ENCODE data around the gene MYO15A. TPM values are rescaled to one million over a fixed set of nuclear protein-coding genes. Genes with fewer than 3 reads are reported as not detected.

MYO15A gene
- total and polyA plus RNA-seq, 2 experiments from 2014 or later, result 1.0 to 2.2 TPM

DNA sequence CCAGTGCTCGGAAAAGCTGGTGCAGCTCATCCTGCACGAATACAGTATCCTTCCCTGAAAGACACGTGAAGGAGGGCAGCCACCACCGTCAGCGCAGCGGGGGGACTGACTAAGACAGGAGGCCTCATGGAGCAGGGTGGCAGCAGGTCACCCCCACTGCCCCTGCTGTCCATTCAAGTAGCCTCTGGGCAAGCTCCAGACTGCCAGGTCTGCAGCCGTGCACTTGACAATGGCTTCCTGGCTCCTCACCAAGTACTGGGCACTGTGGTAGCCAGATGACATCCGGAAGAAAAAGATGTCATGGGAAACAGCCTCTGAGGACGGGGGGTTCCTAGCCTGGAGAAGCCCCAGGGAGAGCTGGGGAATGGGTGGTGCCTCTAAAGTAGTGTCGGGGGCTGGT lies 7.9 kb upstream of the MYO15A start (continued):
- no peak for TF ChIP-seq ETS1 (IDR thresholded peaks at IDR 0.05)
- TF ChIP-seq ZNF331 (CRISPR knock-in tag; IDR thresholded peaks at IDR 0.05; ENCODE audit: low read depth), result no peak
- TF ChIP-seq, protein P1, sequence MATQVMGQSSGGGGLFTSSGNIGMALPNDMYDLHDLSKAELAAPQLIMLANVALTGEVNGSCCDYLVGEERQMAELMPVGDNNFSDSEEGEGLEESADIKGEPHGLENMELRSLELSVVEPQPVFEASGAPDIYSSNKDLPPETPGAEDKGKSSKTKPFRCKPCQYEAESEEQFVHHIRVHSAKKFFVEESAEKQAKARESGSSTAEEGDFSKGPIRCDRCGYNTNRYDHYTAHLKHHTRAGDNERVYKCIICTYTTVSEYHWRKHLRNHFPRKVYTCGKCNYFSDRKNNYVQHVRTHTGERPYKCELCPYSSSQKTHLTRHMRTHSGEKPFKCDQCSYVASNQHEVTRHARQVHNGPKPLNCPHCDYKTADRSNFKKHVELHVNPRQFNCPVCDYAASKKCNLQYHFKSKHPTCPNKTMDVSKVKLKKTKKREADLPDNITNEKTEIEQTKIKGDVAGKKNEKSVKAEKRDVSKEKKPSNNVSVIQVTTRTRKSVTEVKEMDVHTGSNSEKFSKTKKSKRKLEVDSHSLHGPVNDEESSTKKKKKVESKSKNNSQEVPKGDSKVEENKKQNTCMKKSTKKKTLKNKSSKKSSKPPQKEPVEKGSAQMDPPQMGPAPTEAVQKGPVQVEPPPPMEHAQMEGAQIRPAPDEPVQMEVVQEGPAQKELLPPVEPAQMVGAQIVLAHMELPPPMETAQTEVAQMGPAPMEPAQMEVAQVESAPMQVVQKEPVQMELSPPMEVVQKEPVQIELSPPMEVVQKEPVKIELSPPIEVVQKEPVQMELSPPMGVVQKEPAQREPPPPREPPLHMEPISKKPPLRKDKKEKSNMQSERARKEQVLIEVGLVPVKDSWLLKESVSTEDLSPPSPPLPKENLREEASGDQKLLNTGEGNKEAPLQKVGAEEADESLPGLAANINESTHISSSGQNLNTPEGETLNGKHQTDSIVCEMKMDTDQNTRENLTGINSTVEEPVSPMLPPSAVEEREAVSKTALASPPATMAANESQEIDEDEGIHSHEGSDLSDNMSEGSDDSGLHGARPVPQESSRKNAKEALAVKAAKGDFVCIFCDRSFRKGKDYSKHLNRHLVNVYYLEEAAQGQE (IDR thresholded peaks at IDR 0.05; ENCODE audit: unreplicated experiment), result no peak
- no peak for TF ChIP-seq CREB1 (CRISPR knock-in tag; IDR thresholded peaks at IDR 0.05; ENCODE audit: low read depth)
- no peak for TF ChIP-seq EZH2 (IDR thresholded peaks at IDR 0.05; ENCODE audit: low read depth, unreplicated experiment)
- TF ChIP-seq JUNB (IDR thresholded peaks at IDR 0.05; ENCODE audit: unreplicated experiment), result no peak

DNA sequence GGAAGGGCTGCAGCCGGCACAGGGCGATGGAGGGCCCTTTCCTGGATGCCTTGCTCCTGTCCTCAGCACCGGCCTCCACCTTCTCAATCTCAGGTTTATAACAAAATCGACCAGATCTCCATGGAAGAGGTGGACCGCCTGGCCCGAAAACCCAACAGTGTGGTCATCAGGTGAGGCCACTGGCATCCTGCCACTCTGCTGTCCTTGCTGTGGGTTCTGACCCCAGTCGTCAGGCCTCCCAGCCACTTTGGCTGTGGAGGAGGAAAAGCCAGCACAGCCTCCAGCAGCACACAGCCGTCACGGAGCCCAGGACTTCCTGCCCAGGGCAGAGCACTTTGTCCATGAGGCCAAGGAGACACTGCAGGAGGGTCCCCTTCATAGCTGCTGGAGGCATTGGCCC lies 6.7 kb upstream of the MYO15A start:
- Histone ChIP-seq H3K27ac (ENCODE audit: low read depth) (no peak overlapping the region), H3F3A (replicated peaks; ENCODE audit: low read depth) (no peaks in the 10 kb centered on the region), H3K79me2 (replicated peaks; ENCODE audit: insufficient read depth) (no peaks in the 10 kb centered on the region), H3K9me2 (ENCODE audit: insufficient read depth) (no peaks in the 10 kb centered on the region), H3K4me2 (no peak overlapping the region), H2AFZ (no peak overlapping the region), H3K4me3 (no peak overlapping the region), H3K27me3 (ENCODE audit: insufficient read depth) (no peaks in the 10 kb centered on the region), H3K4me1 (ENCODE audit: insufficient read depth) (no peaks in the 10 kb centered on the region), H3K36me3 (ENCODE audit: insufficient read depth) (no peaks in the 10 kb centered on the region), H4K20me1 (replicated peaks; ENCODE audit: insufficient read depth) (no peaks in the 10 kb centered on the region)
- no peaks in the 10 kb centered on the region for H3K9me3 Mint-ChIP-seq
- DNase-seq (ENCODE audit: low spot score), result no peak
- H3K27ac Mint-ChIP-seq, result no peak overlapping the region
- peaks cover 7% of the 10 kb centered on the region for H3K36me3 Mint-ChIP-seq (ENCODE audit: low read depth)
- H3K27me3 Mint-ChIP-seq (ENCODE audit: insufficient read depth, low read depth, poor library complexity), result peaks cover 5% of the 10 kb centered on the region
- H3K4me3 Mint-ChIP-seq, result no peak overlapping the region
- no peak for ATAC-seq
- H3K4me1 Mint-ChIP-seq, result no peaks in the 10 kb centered on the region
- TF ChIP-seq ZNF331 (CRISPR knock-in tag; IDR thresholded peaks at IDR 0.05; ENCODE audit: low read depth), result no peak
- no peak for TF ChIP-seq ETS1 (IDR thresholded peaks at IDR 0.05)
- TF ChIP-seq ZNF114 (CRISPR knock-in tag; IDR thresholded peaks at IDR 0.05), result no peak
- TF ChIP-seq, protein P1 (IDR thresholded peaks at IDR 0.05; ENCODE audit: unreplicated experiment), result no peak
- TF ChIP-seq EZH2 (IDR thresholded peaks at IDR 0.05; ENCODE audit: low read depth, unreplicated experiment), result no peak
- no peak for TF ChIP-seq CTCF (conservative IDR thresholded peaks at IDR 0.05; ENCODE audit: low read depth in 2 of 2)
- no peak for TF ChIP-seq NANOG (IDR thresholded peaks at IDR 0.05; ENCODE audit: borderline replicate concordance)
- no peak for TF ChIP-seq JUNB (IDR thresholded peaks at IDR 0.05; ENCODE audit: unreplicated experiment)
- no peak for TF ChIP-seq POLR2AphosphoS5 (IDR thresholded peaks at IDR 0.05; ENCODE audit: low read depth)

All from GM23338 (cell line).